Measurements from ENCODE around the gene HOXD12.

Gene HOXD12

DNA sequence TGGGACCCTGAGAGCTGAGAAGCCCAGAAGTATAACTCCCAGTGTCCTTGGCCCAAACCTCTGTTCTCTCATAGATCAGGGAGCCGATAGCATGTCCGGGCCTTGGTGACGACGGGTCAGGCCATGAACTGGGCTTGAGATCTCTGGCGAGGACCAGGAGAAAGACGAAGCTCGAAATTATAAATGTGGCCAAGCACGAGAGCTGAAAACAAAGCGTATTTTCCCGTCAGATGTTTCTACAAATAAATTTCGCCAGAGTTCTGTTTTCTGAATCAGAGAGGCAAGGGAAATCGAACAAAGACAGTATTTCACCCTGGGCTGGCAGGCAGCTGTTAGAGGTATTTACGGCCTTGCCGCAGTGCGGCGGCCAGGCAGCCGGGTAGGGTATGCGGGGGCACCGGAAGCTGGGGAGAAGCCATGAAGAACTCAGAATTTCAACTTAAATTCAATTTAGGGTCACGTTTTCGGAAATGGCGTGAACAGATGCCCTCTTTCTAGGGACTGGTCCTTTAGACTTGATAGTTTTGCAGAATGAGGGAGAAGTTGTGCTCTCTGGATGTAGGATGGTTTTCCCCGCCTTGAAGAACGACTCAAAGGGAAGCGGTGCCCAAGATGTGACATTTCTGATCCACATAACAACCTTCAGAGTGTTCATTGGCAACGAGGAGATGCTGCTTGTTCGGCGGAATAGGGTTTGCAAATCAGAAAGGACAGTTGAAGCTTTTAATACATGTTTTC, 39.5 kb downstream of the HOXD12 start:
- Histone ChIP-seq H3K9ac (ENCODE audit: low read length in 2 of 2) (no peak overlapping the region), H3K9me3 (ENCODE audit: control insufficient read depth in 2 of 2, low read length in 2 of 2) (no peaks in the 10 kb centered on the region), H3K4me3 (ENCODE audit: low read length in 2 of 2) (peak overlapping the region in 1 of 2 donors; percentile 22), H3K27me3 (ENCODE audit: control insufficient read depth in 1 of 2, insufficient read depth in 2 of 2, low read length in 2 of 2) (peaks cover 71 to 83% of the 10 kb centered on the region in 2 donors), H3K27ac (ENCODE audit: low read length) (peak overlapping the region; percentile 18), H3K4me1 (ENCODE audit: control insufficient read depth, insufficient read depth, low read length) (peaks cover 20% of the 10 kb centered on the region), H3K36me3 (ENCODE audit: control insufficient read depth in 2 of 2, insufficient read depth in 2 of 2, low read length in 2 of 2) (no peaks in the 10 kb centered on the region)

DNA sequence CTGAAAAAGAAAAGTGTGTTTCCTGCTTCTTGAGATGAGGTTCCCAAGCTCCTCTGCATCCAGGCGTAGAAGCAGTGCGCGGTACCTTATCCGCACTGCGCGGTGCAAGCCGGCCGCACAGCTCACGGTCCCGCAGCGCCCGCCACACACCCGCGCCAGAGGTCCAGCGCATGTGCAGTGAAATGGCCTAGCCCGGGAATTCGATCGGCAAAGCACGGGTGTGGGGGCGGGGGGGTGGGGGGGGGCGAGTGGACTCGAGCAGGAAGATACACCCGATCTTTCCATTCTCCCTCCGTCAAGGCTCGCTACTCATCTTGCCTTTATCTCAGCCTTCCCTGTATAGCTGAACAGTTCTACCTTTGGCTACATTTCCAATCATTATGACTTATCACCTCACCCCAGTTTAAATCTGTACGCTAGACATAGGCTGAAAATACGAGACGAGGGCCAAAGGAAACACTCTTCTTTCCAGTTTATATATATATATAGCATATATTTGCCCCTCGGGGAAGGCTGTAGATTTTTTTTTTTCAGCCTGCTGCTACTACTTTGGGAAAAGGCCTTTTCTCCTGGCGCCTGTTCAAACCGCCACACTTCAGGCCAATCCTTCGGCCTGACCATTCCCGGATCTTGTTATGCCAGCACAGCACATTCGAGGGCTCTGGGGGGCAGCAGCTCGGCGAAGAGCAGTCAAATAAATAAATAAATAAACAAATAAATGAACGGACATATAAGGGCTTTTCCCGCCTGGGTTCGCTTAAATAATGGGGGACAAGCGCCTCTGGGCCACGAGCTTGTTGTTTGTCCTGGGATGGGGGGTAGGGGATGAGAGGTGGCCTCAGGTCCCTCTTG, 40.3 kb downstream of the HOXD12 start:
- Histone ChIP-seq H3K27me3 (ENCODE audit: control insufficient read depth in 1 of 2, insufficient read depth in 2 of 2, low read length in 2 of 2) (peaks cover 66 to 78% of the 10 kb centered on the region in 2 donors), H3K4me1 (ENCODE audit: control insufficient read depth, insufficient read depth, low read length) (peaks cover 20% of the 10 kb centered on the region), H3K9ac (ENCODE audit: low read length in 2 of 2) (no peak overlapping the region), H3K9me3 (ENCODE audit: control insufficient read depth in 2 of 2, low read length in 2 of 2) (no peaks in the 10 kb centered on the region), H3K27ac (ENCODE audit: low read length) (no peak overlapping the region), H3K36me3 (ENCODE audit: control insufficient read depth in 2 of 2, insufficient read depth in 2 of 2, low read length in 2 of 2) (no peaks in the 10 kb centered on the region), H3K4me3 (ENCODE audit: low read length in 2 of 2) (peak overlapping the region; percentile 56 to 67)

DNA sequence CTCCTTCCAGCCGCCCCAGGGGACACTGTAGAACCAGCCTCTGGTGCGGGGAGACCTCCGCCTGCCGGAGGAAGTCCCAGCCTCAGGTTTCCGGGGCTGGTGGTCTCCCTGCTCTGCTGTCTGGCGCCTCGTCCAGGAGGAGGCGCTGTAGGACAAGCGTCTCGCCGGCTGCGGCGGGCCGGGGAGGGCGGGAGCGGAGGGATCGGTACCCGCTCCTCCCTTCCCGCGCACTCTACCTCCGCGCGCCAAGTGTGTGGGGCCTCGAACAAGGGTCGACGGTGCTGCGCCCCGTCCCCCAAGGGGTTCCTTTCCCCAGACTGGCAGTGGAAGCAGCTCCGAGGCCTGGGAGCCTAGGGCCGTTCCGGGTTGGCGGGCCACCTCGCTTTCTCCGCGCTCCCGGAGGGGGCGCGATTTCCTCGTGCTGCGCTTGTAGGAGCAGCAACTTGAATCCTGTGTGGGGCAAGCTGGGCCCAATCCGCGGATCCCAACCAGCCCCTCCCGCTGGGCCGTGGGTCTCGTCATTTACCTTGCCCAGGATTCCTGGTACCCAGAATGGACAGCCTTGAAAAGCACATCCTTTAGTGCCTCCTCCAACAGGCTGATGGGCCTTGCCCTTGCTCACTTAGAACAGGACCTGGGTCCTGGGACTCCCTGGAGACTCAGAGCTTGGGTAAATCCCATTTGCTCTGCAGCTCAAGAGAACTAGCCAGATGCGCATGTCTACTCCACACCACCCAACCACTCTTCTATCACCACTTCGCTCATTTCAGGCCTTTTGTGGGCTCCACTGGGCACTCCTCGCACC, 41.1 kb downstream of the HOXD12 start:
- H3K27ac ChIP-seq (ENCODE audit: low read length): no peak overlapping the region
- no peaks in the 10 kb centered on the region for H3K9me3 ChIP-seq (ENCODE audit: control insufficient read depth in 2 of 2, low read length in 2 of 2)
- peaks cover 67 to 78% of the 10 kb centered on the region in 2 donors for H3K27me3 ChIP-seq (ENCODE audit: control insufficient read depth in 1 of 2, insufficient read depth in 2 of 2, low read length in 2 of 2)
- no peak overlapping the region for H3K9ac ChIP-seq (ENCODE audit: low read length in 2 of 2)
- H3K4me1 ChIP-seq (ENCODE audit: control insufficient read depth, insufficient read depth, low read length): peaks cover 19% of the 10 kb centered on the region
- H3K4me3 ChIP-seq (ENCODE audit: low read length in 2 of 2): peak overlapping the region; percentile 56 to 67
- no peaks in the 10 kb centered on the region for H3K36me3 ChIP-seq (ENCODE audit: control insufficient read depth in 2 of 2, insufficient read depth in 2 of 2, low read length in 2 of 2)

DNA sequence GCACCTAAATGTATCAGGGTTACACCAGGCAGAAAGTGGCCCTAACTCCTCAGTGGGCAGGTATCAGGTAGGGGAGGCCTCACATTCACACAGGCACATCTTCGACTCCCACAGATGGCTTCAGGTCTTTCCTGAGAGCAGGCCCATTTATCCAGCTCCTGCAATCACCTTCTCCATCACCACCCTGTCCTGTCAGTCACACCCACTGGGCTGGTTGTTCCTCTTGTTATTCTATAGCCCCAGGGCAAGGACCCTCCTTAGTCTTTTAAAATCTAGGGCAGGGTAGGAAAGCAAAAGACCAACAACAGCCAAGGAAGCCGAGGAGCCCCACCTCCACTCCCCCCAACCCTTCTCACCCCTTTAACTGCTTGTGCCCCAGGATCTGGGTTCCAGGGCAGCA, 42.7 kb downstream of the HOXD12 start:
- no peak overlapping the region for H3K9ac ChIP-seq (ENCODE audit: low read length in 2 of 2)
- peaks cover 68 to 78% of the 10 kb centered on the region in 2 donors for H3K27me3 ChIP-seq (ENCODE audit: control insufficient read depth in 1 of 2, insufficient read depth in 2 of 2, low read length in 2 of 2)
- H3K4me3 ChIP-seq (ENCODE audit: low read length in 2 of 2): no peak overlapping the region
- no peak overlapping the region for H3K27ac ChIP-seq (ENCODE audit: low read length)
- no peaks in the 10 kb centered on the region for H3K9me3 ChIP-seq (ENCODE audit: control insufficient read depth in 2 of 2, low read length in 2 of 2)
- peaks cover 8% of the 10 kb centered on the region for H3K4me1 ChIP-seq (ENCODE audit: control insufficient read depth, insufficient read depth, low read length)
- no peaks in the 10 kb centered on the region for H3K36me3 ChIP-seq (ENCODE audit: control insufficient read depth in 2 of 2, insufficient read depth in 2 of 2, low read length in 2 of 2)

DNA sequence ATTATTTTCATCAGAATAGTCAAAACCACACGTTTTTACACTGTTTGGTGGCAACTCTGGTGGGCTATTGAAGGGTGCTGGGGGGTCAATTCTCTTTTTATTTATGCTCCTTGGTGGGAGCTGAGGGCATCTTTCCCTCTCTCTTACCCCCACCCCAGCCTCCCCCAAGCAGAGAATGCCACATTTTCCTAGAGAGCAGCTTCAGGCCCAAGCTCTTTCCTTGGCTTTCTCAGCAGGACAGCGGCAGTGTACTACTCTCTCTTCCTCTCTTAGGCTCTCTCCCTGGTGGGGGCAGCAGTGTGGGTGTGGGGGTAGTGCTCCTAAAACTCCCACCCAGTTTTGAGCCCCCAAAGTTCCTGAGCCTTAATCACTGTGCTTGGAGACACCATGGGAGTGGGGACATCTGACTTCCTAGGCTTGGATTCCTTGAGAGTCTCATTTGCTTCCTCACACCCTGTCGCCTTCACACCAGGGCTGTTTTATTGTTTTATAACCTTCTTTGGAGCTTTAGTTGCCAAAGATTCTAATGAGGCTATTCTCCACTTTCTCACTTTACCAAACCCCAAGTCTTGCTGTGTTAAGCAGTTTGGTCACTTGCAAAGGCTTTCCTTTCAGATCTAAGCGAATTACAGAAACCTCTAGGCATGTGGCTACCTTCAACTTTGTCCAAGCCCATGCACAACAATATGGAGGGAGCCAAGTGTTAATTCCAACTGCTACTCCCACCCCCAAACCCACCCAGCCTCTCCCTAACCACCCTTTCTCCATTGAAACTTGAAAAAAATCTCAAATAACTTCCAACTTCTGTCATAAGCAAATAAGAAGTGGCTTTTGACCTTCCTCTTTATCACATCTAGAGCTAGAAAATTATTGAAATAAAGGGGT, 45.7 kb downstream of the HOXD12 start:
- Histone ChIP-seq H3K27ac (ENCODE audit: low read length) (no peak overlapping the region), H3K27me3 (ENCODE audit: control insufficient read depth in 1 of 2, insufficient read depth in 2 of 2, low read length in 2 of 2) (peaks cover 69 to 79% of the 10 kb centered on the region in 2 donors)

DNA sequence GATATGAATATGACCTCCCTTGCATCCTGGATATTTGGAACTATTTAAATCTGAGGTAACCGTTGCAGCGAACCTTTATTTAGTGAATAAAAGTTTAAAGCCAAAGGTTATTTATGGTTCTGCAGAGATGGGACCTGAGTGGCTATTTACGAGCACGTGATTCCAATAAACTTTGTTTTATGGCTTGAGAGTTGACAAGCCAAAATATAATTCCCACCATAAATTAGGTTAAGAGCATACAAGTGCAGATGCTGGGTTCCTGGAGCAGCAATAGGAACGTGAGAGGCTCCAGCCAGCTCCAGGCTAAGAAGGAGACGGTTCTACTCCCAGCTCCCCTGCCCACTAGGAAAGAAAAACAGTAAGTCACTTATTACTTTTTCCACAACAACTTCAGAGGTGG, 46.5 kb downstream of the HOXD12 start:
- no peaks in the 10 kb centered on the region for H3K9me3 ChIP-seq (ENCODE audit: control insufficient read depth in 2 of 2, low read length in 2 of 2)
- H3K36me3 ChIP-seq (ENCODE audit: control insufficient read depth in 2 of 2, insufficient read depth in 2 of 2, low read length in 2 of 2): no peaks in the 10 kb centered on the region
- no peaks in the 10 kb centered on the region for H3K4me1 ChIP-seq (ENCODE audit: control insufficient read depth, insufficient read depth, low read length)
- peaks cover 70 to 79% of the 10 kb centered on the region in 2 donors for H3K27me3 ChIP-seq (ENCODE audit: control insufficient read depth in 1 of 2, insufficient read depth in 2 of 2, low read length in 2 of 2)
- no peak overlapping the region for H3K9ac ChIP-seq (ENCODE audit: low read length in 2 of 2)
- H3K4me3 ChIP-seq (ENCODE audit: low read length in 2 of 2): no peak overlapping the region
- H3K27ac ChIP-seq (ENCODE audit: low read length): no peak overlapping the region

More for the DNA sequence above, 45.7 kb downstream of the HOXD12 start:
- peaks cover 2% of the 10 kb centered on the region for H3K4me1 ChIP-seq (ENCODE audit: control insufficient read depth, insufficient read depth, low read length)
- no peak overlapping the region for H3K9ac ChIP-seq (ENCODE audit: low read length in 2 of 2)
- no peaks in the 10 kb centered on the region for H3K36me3 ChIP-seq (ENCODE audit: control insufficient read depth in 2 of 2, insufficient read depth in 2 of 2, low read length in 2 of 2)
- H3K4me3 ChIP-seq (ENCODE audit: low read length in 2 of 2): no peak overlapping the region
- H3K9me3 ChIP-seq (ENCODE audit: control insufficient read depth in 2 of 2, low read length in 2 of 2): no peaks in the 10 kb centered on the region

DNA sequence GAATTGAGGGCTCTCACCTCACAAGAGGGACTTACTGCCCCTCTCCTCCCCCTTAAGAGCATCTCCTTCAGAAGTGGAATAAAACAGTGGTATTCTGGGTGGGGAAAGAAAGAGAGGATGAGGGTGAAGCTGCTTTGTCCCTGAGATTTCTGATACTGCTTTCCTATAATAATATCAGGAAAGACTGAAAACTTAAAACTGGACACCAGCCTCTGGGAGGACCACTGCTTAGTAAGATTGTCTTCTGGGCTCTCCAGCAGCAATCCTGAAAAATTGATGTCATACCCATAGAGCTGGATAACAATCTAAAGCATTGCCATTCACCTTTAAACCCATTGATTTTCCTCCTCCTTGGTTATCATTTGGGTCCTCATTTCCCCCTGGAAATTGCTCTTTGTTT, 47.0 kb downstream of the HOXD12 start:
- no peaks in the 10 kb centered on the region for H3K9me3 ChIP-seq (ENCODE audit: control insufficient read depth in 2 of 2, low read length in 2 of 2)
- H3K27ac ChIP-seq (ENCODE audit: low read length): no peak overlapping the region

DNA sequence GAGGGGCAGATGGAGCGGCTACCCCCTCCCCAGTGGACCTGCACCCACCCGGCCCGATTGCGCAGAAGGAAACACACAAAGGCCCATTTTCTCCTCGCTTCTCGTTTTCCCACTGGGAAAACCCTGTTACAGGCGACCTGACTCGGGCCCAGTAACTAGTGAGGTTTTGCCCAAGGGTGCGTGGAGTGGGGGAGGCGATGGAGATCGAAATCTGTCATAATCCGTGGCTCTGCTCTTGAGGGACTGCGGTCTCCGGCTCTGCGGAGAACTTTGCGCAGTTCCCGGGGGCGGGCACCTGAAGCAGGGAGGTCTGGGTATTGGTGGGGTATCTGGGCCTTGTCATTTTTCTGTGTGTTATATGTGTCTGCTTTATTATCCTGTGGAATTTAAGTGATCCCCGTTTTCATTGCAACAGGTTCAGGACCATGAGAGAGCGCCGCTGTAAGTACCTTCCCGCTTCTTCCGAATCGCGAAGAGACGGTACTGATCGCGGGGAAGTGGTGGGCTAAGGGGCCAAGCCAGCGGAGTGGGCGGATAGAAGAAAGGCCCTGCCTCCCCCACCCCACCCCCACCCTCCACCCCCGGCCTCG, 47.7 kb downstream of the HOXD12 start:
- H3K9ac ChIP-seq (ENCODE audit: low read length in 2 of 2): no peak overlapping the region
- H3K9me3 ChIP-seq (ENCODE audit: control insufficient read depth in 2 of 2, low read length in 2 of 2): no peaks in the 10 kb centered on the region
- no peak overlapping the region for H3K4me3 ChIP-seq (ENCODE audit: low read length in 2 of 2)
- no peak overlapping the region for H3K27ac ChIP-seq (ENCODE audit: low read length)
- H3K36me3 ChIP-seq (ENCODE audit: control insufficient read depth in 2 of 2, insufficient read depth in 2 of 2, low read length in 2 of 2): no peaks in the 10 kb centered on the region
- peaks cover 3% of the 10 kb centered on the region for H3K4me1 ChIP-seq (ENCODE audit: control insufficient read depth, insufficient read depth, low read length)
- peaks cover 68 to 83% of the 10 kb centered on the region in 2 donors for H3K27me3 ChIP-seq (ENCODE audit: control insufficient read depth in 1 of 2, insufficient read depth in 2 of 2, low read length in 2 of 2)

More for the DNA sequence above, 47.0 kb downstream of the HOXD12 start:
- H3K4me1 ChIP-seq (ENCODE audit: control insufficient read depth, insufficient read depth, low read length): no peaks in the 10 kb centered on the region
- H3K9ac ChIP-seq (ENCODE audit: low read length in 2 of 2): no peak overlapping the region
- no peaks in the 10 kb centered on the region for H3K36me3 ChIP-seq (ENCODE audit: control insufficient read depth in 2 of 2, insufficient read depth in 2 of 2, low read length in 2 of 2)
- peaks cover 68 to 83% of the 10 kb centered on the region in 2 donors for H3K27me3 ChIP-seq (ENCODE audit: control insufficient read depth in 1 of 2, insufficient read depth in 2 of 2, low read length in 2 of 2)
- H3K4me3 ChIP-seq (ENCODE audit: low read length in 2 of 2): no peak overlapping the region

DNA sequence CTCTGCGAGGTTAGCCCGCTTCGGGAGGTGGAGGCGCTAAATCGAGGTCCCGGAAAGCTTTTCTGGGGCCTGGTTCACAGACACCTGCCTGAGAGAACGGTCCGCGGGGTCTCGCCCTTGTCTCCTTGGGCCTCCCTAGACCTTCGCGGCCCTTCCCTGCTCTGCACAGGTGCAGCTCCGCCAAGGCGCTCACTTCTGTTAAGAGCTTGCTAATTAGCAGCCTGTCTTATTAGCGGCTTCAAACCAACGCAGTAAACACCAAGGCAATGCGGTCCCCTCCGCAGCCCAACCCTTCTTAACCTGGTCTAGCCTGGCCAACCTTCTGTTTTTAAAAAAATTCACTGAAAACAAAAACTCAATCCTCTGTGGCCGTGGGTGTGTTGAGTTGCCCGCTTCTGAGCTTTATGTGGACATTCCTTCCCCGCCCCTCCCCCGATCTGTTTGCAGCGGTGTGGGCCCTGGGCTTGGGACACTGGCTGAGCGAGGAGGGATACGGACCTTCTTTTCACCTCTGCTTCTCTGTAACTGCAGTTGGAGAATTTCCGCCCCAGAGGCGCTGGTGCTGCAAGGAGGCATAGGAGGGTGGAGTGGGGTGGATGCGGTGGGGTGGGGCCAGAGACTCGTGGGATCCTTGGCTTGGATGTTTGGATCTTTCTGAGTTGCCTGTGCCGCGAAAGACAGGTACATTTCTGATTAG, 48.4 kb downstream of the HOXD12 start:
- Histone ChIP-seq H3K27ac (ENCODE audit: low read length) (no peak overlapping the region), H3K27me3 (ENCODE audit: control insufficient read depth in 1 of 2, insufficient read depth in 2 of 2, low read length in 2 of 2) (peaks cover 71 to 88% of the 10 kb centered on the region in 2 donors), H3K4me3 (ENCODE audit: low read length in 2 of 2) (no peak overlapping the region), H3K9ac (ENCODE audit: low read length in 2 of 2) (no peak overlapping the region), H3K4me1 (ENCODE audit: control insufficient read depth, insufficient read depth, low read length) (peaks cover 3% of the 10 kb centered on the region), H3K36me3 (ENCODE audit: control insufficient read depth in 2 of 2, insufficient read depth in 2 of 2, low read length in 2 of 2) (no peaks in the 10 kb centered on the region), H3K9me3 (ENCODE audit: control insufficient read depth in 2 of 2, low read length in 2 of 2) (no peaks in the 10 kb centered on the region)
